Fibroblast of lung (primary cell): Measurements from ENCODE around the gene TEX19. TPM values are rescaled to one million over a fixed set of nuclear protein-coding genes. Genes with fewer than 3 reads are reported as not detected.

ENCODE experiments used
- DNase-seq, 2 donors: peaks; one replicate each; pipeline versions ENCODE4 v3.0.0 to v3.0.0-alpha.2; 2010; ENCODE audit warnings: low read depth in 2 of 2
- H2AFZ ChIP-seq: 2 replicates; pipeline ENCODE4 v1.5.1; 2012; ENCODE audit warnings: low read length, control low read depth, inconsistent platforms
- H3K27ac ChIP-seq: 2 replicates; pipeline ENCODE4 v1.5.1; 2011; ENCODE audit warnings: low read length, control low read depth; ENCODE audit not compliant: insufficient read depth
- H3K27me3 ChIP-seq: 2 replicates; pipeline ENCODE4 v1.5.1; 2011; ENCODE audit warnings: mild to moderate bottlenecking, low read length; ENCODE audit not compliant: control insufficient read depth, insufficient read depth
- H3K36me3 ChIP-seq: 2 replicates; pipeline ENCODE4 v1.5.1; 2011; ENCODE audit warnings: low read length; ENCODE audit not compliant: control insufficient read depth, insufficient read depth
- H3K4me1 ChIP-seq: 2 replicates; pipeline ENCODE4 v1.5.1; 2011; ENCODE audit warnings: low read length; ENCODE audit not compliant: control insufficient read depth, insufficient read depth; ENCODE audit errors: extremely low read depth
- H3K4me2 ChIP-seq: 2 replicates; pipeline ENCODE4 v1.5.1; 2011; ENCODE audit warnings: low read length, control low read depth; ENCODE audit not compliant: insufficient read depth; ENCODE audit errors: extremely low read depth
- H3K4me3 ChIP-seq, 4 experiments: fragments of 200-600 bp in 1 of 4; sonication (generic) in 1 of 4; replicated peaks in 1 of 4; 2 replicates each; pipeline ENCODE4 v1.5.1; 2011 to 2016; ENCODE audit warnings: low read length in 4 of 4, low read depth in 3 of 4, mild to moderate bottlenecking in 3 of 4, control low read depth in 2 of 4, inconsistent platforms in 1 of 4, mixed read lengths in 1 of 4; ENCODE audit not compliant: insufficient read depth in 1 of 4; ENCODE audit errors: control extremely low read depth in 1 of 4
- H3K79me2 ChIP-seq: 2 replicates; pipeline ENCODE4 v1.5.1; 2012; ENCODE audit warnings: mild to moderate bottlenecking, low read length, inconsistent platforms; ENCODE audit not compliant: control insufficient read depth, insufficient read depth
- H3K9ac ChIP-seq: 2 replicates; pipeline ENCODE4 v1.5.1; 2011; ENCODE audit warnings: mild to moderate bottlenecking, low read length, control low read depth; ENCODE audit not compliant: insufficient read depth
- H3K9me3 ChIP-seq: 2 replicates; pipeline ENCODE4 v1.5.1; 2012; ENCODE audit warnings: low read depth, low read length; ENCODE audit not compliant: control insufficient read depth, insufficient read depth
- H4K20me1 ChIP-seq: 2 replicates; pipeline ENCODE4 v1.5.1; 2011; ENCODE audit warnings: low read length; ENCODE audit not compliant: control insufficient read depth, insufficient read depth; ENCODE audit errors: extremely low read depth
- CTCF ChIP-seq, 2 donors: IDR thresholded peaks in 1 of 2; conservative IDR thresholded peaks in 1 of 2; 1 replicate in 1 of 2; 2 replicates in 1 of 2; pipeline ENCODE4 v1.5.1; 2011 to 2012; ENCODE audit warnings: low read length in 2 of 2, control low read depth in 1 of 2, inconsistent platforms in 1 of 2, low read depth in 1 of 2, mild to moderate bottlenecking in 1 of 2
- EZH2 ChIP-seq: IDR thresholded peaks from 2 replicates; pipeline ENCODE4 v1.5.1; 2012; ENCODE audit warnings: low read length, control low read depth, mild to moderate bottlenecking; ENCODE audit errors: missing control alignments
- polyA plus RNA-seq, 2 donors: library from polyadenylated mRNA; depleted of rRNA in 1 of 2; stranded (reverse) in 1 of 2; unstranded in 1 of 2; fragments of >200 nt; gene quantifications; 2 replicates each; pipeline ENCODE4 v1.2.1, GENCODE V29; 2011 to 2012; ENCODE audit warnings: missing spikeins in 1 of 2
- total RNA-seq: library from RNA; depleted of rRNA; stranded (reverse); fragments of >200 nt; gene quantifications from 2 replicates; pipeline ENCODE4 v1.2.1, GENCODE V29; 2014

Gene TEX19
- total and polyA plus RNA-seq, 2 donors (not counting 1 experiment from before 2014, with no cell fraction given), result 0.05 to 0.17 TPM

- DNase-seq, result no peak
- H3K36me3 ChIP-seq, result no peaks in the 10 kb centered on the region
- peaks cover 17% of the 10 kb centered on the region for H3K27me3 ChIP-seq
- H2AFZ ChIP-seq, result no peak overlapping the region
- H3K79me2 ChIP-seq, result no peaks in the 10 kb centered on the region
- H3K27ac ChIP-seq, result no peak overlapping the region
- no peaks in the 10 kb centered on the region for H3K4me1 ChIP-seq
- H3K4me2 ChIP-seq, result no peak overlapping the region
- H3K4me3 ChIP-seq, result no peak overlapping the region
- TF ChIP-seq EZH2 (no peak), CTCF (conservative IDR thresholded peaks at IDR 0.05 in 1 of 2, IDR thresholded peaks at IDR 0.05 in 1 of 2; ENCODE audit: low read depth in 1 of 2, low read length in 2 of 2) (no peak)
- H3K9me3 ChIP-seq, result peaks cover 4% of the 10 kb centered on the region
- H4K20me1 ChIP-seq, result no peaks in the 10 kb centered on the region
- no peak overlapping the region for H3K9ac ChIP-seq
Measured at GRCh38 chr17:82316651-82317393, 42.2 kb upstream of the TEX19 start.

- TF ChIP-seq CTCF (conservative IDR thresholded peaks at IDR 0.05 in 1 of 2, IDR thresholded peaks at IDR 0.05 in 1 of 2; ENCODE audit: low read depth in 1 of 2, low read length in 2 of 2) (no peak), EZH2 (no peak)
- no peaks in the 10 kb centered on the region for H3K36me3 ChIP-seq
- peaks cover 4% of the 10 kb centered on the region for H3K9me3 ChIP-seq
- no peak within 1 kb of the TSS for H3K9ac ChIP-seq
- H2AFZ ChIP-seq, result no peak within 1 kb of the TSS
- H3K4me2 ChIP-seq, result no peak within 1 kb of the TSS
- H3K27ac ChIP-seq, result no peak within 1 kb of the TSS
- H3K27me3 ChIP-seq, result peaks cover 17% of the 10 kb centered on the region
- no peak within 1 kb of the TSS for H3K4me3 ChIP-seq
- no peaks in the 10 kb centered on the region for H3K4me1 ChIP-seq
- no peaks in the 10 kb centered on the region for H4K20me1 ChIP-seq
- DNase-seq, result no peak
- no peaks in the 10 kb centered on the region for H3K79me2 ChIP-seq
Measured at GRCh38 chr17:82317394-82318168, 41.5 kb upstream of the TEX19 start, which contains the start of gene CD7. CD7 (minus strand) TSS chr17:82317608; CDS start chr17:82317495, 113 bp downstream.

GRCh38 chr17:82318169-82318498 is 40.9 kb upstream of the TEX19 start:
- no peak overlapping the region for H3K4me2 ChIP-seq
- no peaks in the 10 kb centered on the region for H3K4me1 ChIP-seq
- H3K4me3 ChIP-seq, result no peak overlapping the region
- no peak for DNase-seq
- H3K9me3 ChIP-seq, result peaks cover 4% of the 10 kb centered on the region
- H3K79me2 ChIP-seq, result no peaks in the 10 kb centered on the region
- H3K9ac ChIP-seq, result no peak overlapping the region
- TF ChIP-seq CTCF (conservative IDR thresholded peaks at IDR 0.05 in 1 of 2, IDR thresholded peaks at IDR 0.05 in 1 of 2; ENCODE audit: low read depth in 1 of 2, low read length in 2 of 2) (no peak), EZH2 (no peak)
- no peak overlapping the region for H3K27ac ChIP-seq
- H2AFZ ChIP-seq, result no peak overlapping the region
- peaks cover 17% of the 10 kb centered on the region for H3K27me3 ChIP-seq
- no peaks in the 10 kb centered on the region for H4K20me1 ChIP-seq
- no peaks in the 10 kb centered on the region for H3K36me3 ChIP-seq
